Measurements from ENCODE around the gene SLC2A8. TPM values are rescaled to one million over a fixed set of nuclear protein-coding genes. Genes with fewer than 3 reads are reported as not detected.

SLC2A8 gene
- total RNA-seq, 1 experiment from 2014 or later: 16.8 TPM

- RAD21 ChIA-PET (ENCODE audit: low non-redundant PET in 1 of 2, low total read pairs in 2 of 2, uncharacterized antibody in 2 of 2, unreplicated experiment in 2 of 2): no interaction called here
- POLR2A ChIA-PET: no interaction called here
- CTCF ChIA-PET: no interaction called here
These were observed 16.5 kb upstream of the SLC2A8 start for GRCh38 chr9:127380479-127380878.

GRCh38 chr9:127382541-127382940 is 14.4 kb upstream of the SLC2A8 start:
- CTCF ChIA-PET: no interaction called here
- intact Hi-C loops (cut with micrococcal nuclease): no loop called here
- H3K9ac ChIP-seq (ENCODE audit: low read length): no peak overlapping the region
- RAD21 ChIA-PET (ENCODE audit: low non-redundant PET in 1 of 2, low total read pairs in 2 of 2, uncharacterized antibody in 2 of 2, unreplicated experiment in 2 of 2): no interaction called here
- no peak overlapping the region for H3K4me2 ChIP-seq (ENCODE audit: low read length)
- H3K27me3 ChIP-seq (ENCODE audit: insufficient read depth, low read length): peaks cover 44% of the 10 kb centered on the region
- DNase-seq (ENCODE audit: low read depth, low spot score): no peak
- peaks cover 6 to 7% of the 10 kb centered on the region in 2 experiments; a peak in 2 of 4 replicates for H3K9me3 ChIP-seq (ENCODE audit: control insufficient read depth in 1 of 2, insufficient read depth in 1 of 2, low read depth in 1 of 2, low read length in 2 of 2)
- no peak overlapping the region for H2AFZ ChIP-seq (ENCODE audit: low read depth, low read length, poor library complexity, severe bottlenecking)
- POLR2A ChIA-PET: no interaction called here
- no TSS peak for BruUV-seq (replicated peaks)
- no peaks in the 10 kb centered on the region for H3K9me2 ChIP-seq (ENCODE audit: insufficient read depth)
- peaks cover 3 to 4% of the 10 kb centered on the region in 2 experiments; a peak in 3 of 4 replicates for H3K4me1 ChIP-seq (ENCODE audit: control insufficient read depth in 1 of 2, insufficient read depth in 2 of 2, low read length in 2 of 2)
- no peak overlapping the region for H3K4me3 ChIP-seq (replicated peaks in 1 of 2; ENCODE audit: low read depth in 1 of 2, low read length in 2 of 2)
- no peaks in the 10 kb centered on the region for H3K36me3 ChIP-seq (ENCODE audit: control insufficient read depth in 1 of 2, insufficient read depth in 2 of 2, low read length in 2 of 2)
- H3K27ac ChIP-seq (ENCODE audit: low read depth, low read length): no peak overlapping the region
- ATAC-seq: no peak
- no peaks in the 10 kb centered on the region for H4K20me1 ChIP-seq (ENCODE audit: insufficient read depth)
- no peaks in the 10 kb centered on the region for H3K79me2 ChIP-seq (ENCODE audit: insufficient read depth, low read length)
- TF ChIP-seq REST (IDR thresholded peaks at IDR 0.05; ENCODE audit: low read depth) (no peak), YY1 (IDR thresholded peaks at IDR 0.05; ENCODE audit: extremely low read depth, insufficient replicate concordance, low read depth, low read length) (no peak), ZFX (IDR thresholded peaks at IDR 0.05) (no peak), CEBPB (IDR thresholded peaks at IDR 0.05; ENCODE audit: low read depth) (no peak), POLR2A (IDR thresholded peaks at IDR 0.05; ENCODE audit: borderline replicate concordance, extremely low read depth, insufficient read depth, insufficient read length) (no peak), MAX (IDR thresholded peaks at IDR 0.05) (no peak), CBX3 (IDR thresholded peaks at IDR 0.05; ENCODE audit: low read depth) (no peak), EZH2 (IDR thresholded peaks at IDR 0.05) (no peak), ATF3 (IDR thresholded peaks at IDR 0.05) (no peak)

More at GRCh38 chr9:127380479-127380878, 16.5 kb upstream of the SLC2A8 start:
- Histone ChIP-seq H4K20me1 (ENCODE audit: insufficient read depth) (no peaks in the 10 kb centered on the region), H3K9me2 (ENCODE audit: insufficient read depth) (no peaks in the 10 kb centered on the region), H3K9ac (ENCODE audit: low read length) (no peak overlapping the region), H3K4me3 (replicated peaks in 1 of 2; ENCODE audit: low read depth in 1 of 2, low read length in 2 of 2) (no peak overlapping the region), H3K27ac (ENCODE audit: low read depth, low read length) (no peak overlapping the region), H3K36me3 (ENCODE audit: control insufficient read depth in 1 of 2, insufficient read depth in 2 of 2, low read length in 2 of 2) (no peaks in the 10 kb centered on the region), H3K4me1 (ENCODE audit: control insufficient read depth in 1 of 2, insufficient read depth in 2 of 2, low read length in 2 of 2) (no peaks in the 10 kb centered on the region), H2AFZ (ENCODE audit: low read depth, low read length, poor library complexity, severe bottlenecking) (no peak overlapping the region), H3K9me3 (ENCODE audit: control insufficient read depth in 1 of 2, insufficient read depth in 1 of 2, low read depth in 1 of 2, low read length in 2 of 2) (peaks cover 6 to 7% of the 10 kb centered on the region in 2 experiments; a peak in 2 of 4 replicates), H3K79me2 (ENCODE audit: insufficient read depth, low read length) (no peaks in the 10 kb centered on the region), H3K27me3 (ENCODE audit: insufficient read depth, low read length) (peaks cover 27% of the 10 kb centered on the region), H3K4me2 (ENCODE audit: low read length) (no peak overlapping the region)
- intact Hi-C loops (cut with micrococcal nuclease): no loop called here
- no TSS peak for BruUV-seq (replicated peaks)
- ATAC-seq (no peak), DNase-seq (ENCODE audit: low read depth, low spot score) (no peak)
- no peak for TF ChIP-seq CTCF (IDR thresholded peaks at IDR 0.05 in 2 of 3, conservative IDR thresholded peaks at IDR 0.05 in 1 of 3; ENCODE audit: borderline replicate concordance in 1 of 3, insufficient read depth in 1 of 3, low read depth in 2 of 3, low read length in 2 of 3)
- TF ChIP-seq CEBPB (IDR thresholded peaks at IDR 0.05; ENCODE audit: low read depth): peak; percentile 58; the same call in 1 of the 2 replicates
- peak; percentile 72 for TF ChIP-seq MAX (IDR thresholded peaks at IDR 0.05)
